Fibroblast of lung (primary cell): ENCODE results near the gene MANEAL. TPM values are rescaled to one million over a fixed set of nuclear protein-coding genes. Genes with fewer than 3 reads are reported as not detected.

Source experiments
- DNase-seq, 2 donors: peaks; one replicate each; pipeline versions ENCODE4 v3.0.0 to v3.0.0-alpha.2; 2010; ENCODE audit warnings: low read depth in 2 of 2
- H2AFZ ChIP-seq: 2 replicates; pipeline ENCODE4 v1.5.1; 2012; ENCODE audit warnings: low read length, control low read depth, inconsistent platforms
- H3K27ac ChIP-seq: 2 replicates; pipeline ENCODE4 v1.5.1; 2011; ENCODE audit warnings: low read length, control low read depth; ENCODE audit not compliant: insufficient read depth
- H3K27me3 ChIP-seq: 2 replicates; pipeline ENCODE4 v1.5.1; 2011; ENCODE audit warnings: mild to moderate bottlenecking, low read length; ENCODE audit not compliant: control insufficient read depth, insufficient read depth
- H3K36me3 ChIP-seq: 2 replicates; pipeline ENCODE4 v1.5.1; 2011; ENCODE audit warnings: low read length; ENCODE audit not compliant: control insufficient read depth, insufficient read depth
- H3K4me1 ChIP-seq: 2 replicates; pipeline ENCODE4 v1.5.1; 2011; ENCODE audit warnings: low read length; ENCODE audit not compliant: control insufficient read depth, insufficient read depth; ENCODE audit errors: extremely low read depth
- H3K4me2 ChIP-seq: 2 replicates; pipeline ENCODE4 v1.5.1; 2011; ENCODE audit warnings: low read length, control low read depth; ENCODE audit not compliant: insufficient read depth; ENCODE audit errors: extremely low read depth
- H3K4me3 ChIP-seq, 4 experiments: fragments of 200-600 bp in 1 of 4; sonication (generic) in 1 of 4; replicated peaks in 1 of 4; 2 replicates each; pipeline ENCODE4 v1.5.1; 2011 to 2016; ENCODE audit warnings: low read length in 4 of 4, low read depth in 3 of 4, mild to moderate bottlenecking in 3 of 4, control low read depth in 2 of 4, inconsistent platforms in 1 of 4, mixed read lengths in 1 of 4; ENCODE audit not compliant: insufficient read depth in 1 of 4; ENCODE audit errors: control extremely low read depth in 1 of 4
- H3K79me2 ChIP-seq: 2 replicates; pipeline ENCODE4 v1.5.1; 2012; ENCODE audit warnings: mild to moderate bottlenecking, low read length, inconsistent platforms; ENCODE audit not compliant: control insufficient read depth, insufficient read depth
- H3K9ac ChIP-seq: 2 replicates; pipeline ENCODE4 v1.5.1; 2011; ENCODE audit warnings: mild to moderate bottlenecking, low read length, control low read depth; ENCODE audit not compliant: insufficient read depth
- H3K9me3 ChIP-seq: 2 replicates; pipeline ENCODE4 v1.5.1; 2012; ENCODE audit warnings: low read depth, low read length; ENCODE audit not compliant: control insufficient read depth, insufficient read depth
- H4K20me1 ChIP-seq: 2 replicates; pipeline ENCODE4 v1.5.1; 2011; ENCODE audit warnings: low read length; ENCODE audit not compliant: control insufficient read depth, insufficient read depth; ENCODE audit errors: extremely low read depth
- EZH2 ChIP-seq: IDR thresholded peaks from 2 replicates; pipeline ENCODE4 v1.5.1; 2012; ENCODE audit warnings: low read length, control low read depth, mild to moderate bottlenecking; ENCODE audit errors: missing control alignments
- polyA plus RNA-seq, 2 donors: library from polyadenylated mRNA; depleted of rRNA in 1 of 2; stranded (reverse) in 1 of 2; unstranded in 1 of 2; fragments of >200 nt; gene quantifications; 2 replicates each; pipeline ENCODE4 v1.2.1, GENCODE V29; 2011 to 2012; ENCODE audit warnings: missing spikeins in 1 of 2
- total RNA-seq: library from RNA; depleted of rRNA; stranded (reverse); fragments of >200 nt; gene quantifications from 2 replicates; pipeline ENCODE4 v1.2.1, GENCODE V29; 2014
- TF ChIP-seq, protein P1 (sequence below), 2 donors: IDR thresholded peaks in 1 of 2; conservative IDR thresholded peaks in 1 of 2; 1 replicate in 1 of 2; 2 replicates in 1 of 2; pipeline ENCODE4 v1.5.1; 2011 to 2012; ENCODE audit warnings: low read length in 2 of 2, control low read depth in 1 of 2, inconsistent platforms in 1 of 2, low read depth in 1 of 2, mild to moderate bottlenecking in 1 of 2

Gene MANEAL
- total and polyA plus RNA-seq, 2 donors (not counting 1 experiment from before 2014, with no cell fraction given), result 0.50 to 0.79 TPM

DNA sequence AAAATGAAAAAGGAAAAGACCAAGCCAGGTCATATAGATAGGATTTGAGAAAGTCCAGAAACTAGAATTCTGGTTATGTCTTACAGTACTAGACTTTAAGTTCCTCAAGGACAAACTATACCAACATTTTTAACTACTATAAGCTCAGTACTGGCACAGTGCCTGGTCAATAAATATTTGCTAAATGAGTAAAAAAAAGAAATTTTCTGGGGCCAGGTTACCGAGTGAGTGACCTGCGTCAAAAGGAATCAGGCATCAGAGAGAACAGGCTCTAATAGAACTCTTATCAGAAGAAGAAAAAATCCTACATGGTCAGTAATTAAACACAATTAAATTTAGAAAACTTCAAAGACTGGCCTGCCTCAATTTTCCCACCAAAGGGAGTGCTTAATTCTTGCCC lies 38.2 kb downstream of the MANEAL start:
- Histone ChIP-seq H3K9ac (no peak overlapping the region), H3K27me3 (no peaks in the 10 kb centered on the region), H3K4me1 (no peaks in the 10 kb centered on the region), H3K4me2 (no peak overlapping the region), H3K79me2 (no peaks in the 10 kb centered on the region), H3K4me3 (no peak overlapping the region), H2AFZ (no peak overlapping the region), H3K9me3 (no peaks in the 10 kb centered on the region), H4K20me1 (no peaks in the 10 kb centered on the region), H3K36me3 (peaks cover 3% of the 10 kb centered on the region), H3K27ac (no peak overlapping the region)
- no peak for DNase-seq
- TF ChIP-seq, protein P1, sequence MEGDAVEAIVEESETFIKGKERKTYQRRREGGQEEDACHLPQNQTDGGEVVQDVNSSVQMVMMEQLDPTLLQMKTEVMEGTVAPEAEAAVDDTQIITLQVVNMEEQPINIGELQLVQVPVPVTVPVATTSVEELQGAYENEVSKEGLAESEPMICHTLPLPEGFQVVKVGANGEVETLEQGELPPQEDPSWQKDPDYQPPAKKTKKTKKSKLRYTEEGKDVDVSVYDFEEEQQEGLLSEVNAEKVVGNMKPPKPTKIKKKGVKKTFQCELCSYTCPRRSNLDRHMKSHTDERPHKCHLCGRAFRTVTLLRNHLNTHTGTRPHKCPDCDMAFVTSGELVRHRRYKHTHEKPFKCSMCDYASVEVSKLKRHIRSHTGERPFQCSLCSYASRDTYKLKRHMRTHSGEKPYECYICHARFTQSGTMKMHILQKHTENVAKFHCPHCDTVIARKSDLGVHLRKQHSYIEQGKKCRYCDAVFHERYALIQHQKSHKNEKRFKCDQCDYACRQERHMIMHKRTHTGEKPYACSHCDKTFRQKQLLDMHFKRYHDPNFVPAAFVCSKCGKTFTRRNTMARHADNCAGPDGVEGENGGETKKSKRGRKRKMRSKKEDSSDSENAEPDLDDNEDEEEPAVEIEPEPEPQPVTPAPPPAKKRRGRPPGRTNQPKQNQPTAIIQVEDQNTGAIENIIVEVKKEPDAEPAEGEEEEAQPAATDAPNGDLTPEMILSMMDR (conservative IDR thresholded peaks at IDR 0.05 in 1 of 2, IDR thresholded peaks at IDR 0.05 in 1 of 2; ENCODE audit: low read depth in 1 of 2, low read length in 2 of 2), result no peak

DNA sequence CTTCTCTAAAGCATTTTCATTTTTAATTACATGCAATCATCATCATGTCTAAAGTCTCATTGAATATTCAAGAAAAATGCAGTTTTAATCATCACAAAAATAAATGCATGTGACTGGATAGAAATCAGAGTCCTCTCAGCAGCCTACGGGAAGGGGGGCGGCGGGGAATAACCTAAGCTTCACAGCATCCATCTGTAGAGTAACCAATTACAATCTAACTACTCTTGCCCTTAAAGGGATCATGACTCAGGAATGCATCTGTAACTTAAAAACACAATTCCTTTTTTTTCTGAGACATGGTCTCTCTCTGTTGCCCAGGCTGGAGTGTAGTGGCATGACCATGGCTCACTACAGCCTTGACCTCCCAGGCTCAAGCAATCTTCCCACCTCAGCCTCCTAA lies 43.1 kb downstream of the MANEAL start:
- H3K4me2 ChIP-seq, result no peak overlapping the region
- no peak overlapping the region for H3K4me3 ChIP-seq
- H3K4me1 ChIP-seq, result no peaks in the 10 kb centered on the region
- no peaks in the 10 kb centered on the region for H3K27me3 ChIP-seq
- peaks cover 12% of the 10 kb centered on the region for H3K36me3 ChIP-seq
- no peak overlapping the region for H2AFZ ChIP-seq
- no peak overlapping the region for H3K27ac ChIP-seq
- peaks cover 4% of the 10 kb centered on the region for H3K79me2 ChIP-seq
- no peaks in the 10 kb centered on the region for H3K9me3 ChIP-seq
- no peak for TF ChIP-seq EZH2
- TF ChIP-seq, protein P1 (conservative IDR thresholded peaks at IDR 0.05 in 1 of 2, IDR thresholded peaks at IDR 0.05 in 1 of 2; ENCODE audit: low read depth in 1 of 2, low read length in 2 of 2), result no peak
- H3K9ac ChIP-seq, result no peak overlapping the region
- no peak for DNase-seq
- no peaks in the 10 kb centered on the region for H4K20me1 ChIP-seq

DNA sequence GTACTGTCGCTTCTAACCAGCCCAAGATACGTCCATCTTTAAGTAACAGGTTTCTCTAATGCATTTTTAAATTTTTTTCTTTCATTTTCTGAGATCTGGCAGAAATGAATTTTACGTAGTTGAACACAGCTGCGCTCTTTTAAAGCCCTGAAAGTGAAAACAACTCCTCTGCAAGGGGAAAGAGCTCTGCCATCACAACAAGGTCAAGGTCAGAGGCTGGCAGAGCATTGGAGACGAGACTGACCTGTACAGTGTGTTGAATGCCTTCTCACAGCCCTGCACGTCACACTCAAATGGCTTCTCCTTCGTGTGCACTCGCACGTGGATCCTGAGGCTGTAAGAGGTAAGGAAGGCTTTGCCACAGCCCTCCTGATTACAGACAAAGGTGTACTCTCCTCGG lies 46.0 kb downstream of the MANEAL start:
- Histone ChIP-seq H3K9ac (no peak overlapping the region), H3K27ac (no peak overlapping the region), H4K20me1 (no peaks in the 10 kb centered on the region), H3K79me2 (peaks cover 4% of the 10 kb centered on the region), H3K4me3 (no peak overlapping the region), H3K36me3 (peaks cover 12% of the 10 kb centered on the region), H3K4me1 (no peaks in the 10 kb centered on the region), H3K27me3 (no peaks in the 10 kb centered on the region), H3K9me3 (no peaks in the 10 kb centered on the region), H2AFZ (no peak overlapping the region), H3K4me2 (no peak overlapping the region)
- no peak for DNase-seq
- TF ChIP-seq, protein P1 (conservative IDR thresholded peaks at IDR 0.05 in 1 of 2, IDR thresholded peaks at IDR 0.05 in 1 of 2; ENCODE audit: low read depth in 1 of 2, low read length in 2 of 2), result no peak
- no peak for TF ChIP-seq EZH2
